Mononuclear cell (primary cell): ENCODE data around the gene MRPS21. TPM values are rescaled to one million over a fixed set of nuclear protein-coding genes. Genes with fewer than 3 reads are reported as not detected.

ENCODE experiments used
- H3K27me3 ChIP-seq: 2 replicates; pipeline ENCODE4 v1.6.0; 2011; ENCODE audit warnings: low read length, control low read depth; ENCODE audit not compliant: insufficient read depth
- H3K4me1 ChIP-seq: 2 replicates; pipeline ENCODE4 v1.5.1; 2011; ENCODE audit warnings: mild to moderate bottlenecking, low read length, control low read depth; ENCODE audit not compliant: insufficient read depth
- H3K4me3 ChIP-seq: 2 replicates; pipeline ENCODE4 v1.5.1; 2011; ENCODE audit warnings: mild to moderate bottlenecking, low read length, moderate library complexity
- H3K9me3 ChIP-seq: 2 replicates; pipeline ENCODE4 v1.5.1; 2011; ENCODE audit warnings: low read depth, mild to moderate bottlenecking, control low read depth, low read length
- total RNA-seq: library from RNA; depleted of rRNA; stranded (reverse); fragments of >200 nt; gene quantifications from one replicate; pipeline ENCODE4 v1.2.3, GENCODE V29; 2012

Gene MRPS21
- total RNA-seq: 22.2 TPM

DNA sequence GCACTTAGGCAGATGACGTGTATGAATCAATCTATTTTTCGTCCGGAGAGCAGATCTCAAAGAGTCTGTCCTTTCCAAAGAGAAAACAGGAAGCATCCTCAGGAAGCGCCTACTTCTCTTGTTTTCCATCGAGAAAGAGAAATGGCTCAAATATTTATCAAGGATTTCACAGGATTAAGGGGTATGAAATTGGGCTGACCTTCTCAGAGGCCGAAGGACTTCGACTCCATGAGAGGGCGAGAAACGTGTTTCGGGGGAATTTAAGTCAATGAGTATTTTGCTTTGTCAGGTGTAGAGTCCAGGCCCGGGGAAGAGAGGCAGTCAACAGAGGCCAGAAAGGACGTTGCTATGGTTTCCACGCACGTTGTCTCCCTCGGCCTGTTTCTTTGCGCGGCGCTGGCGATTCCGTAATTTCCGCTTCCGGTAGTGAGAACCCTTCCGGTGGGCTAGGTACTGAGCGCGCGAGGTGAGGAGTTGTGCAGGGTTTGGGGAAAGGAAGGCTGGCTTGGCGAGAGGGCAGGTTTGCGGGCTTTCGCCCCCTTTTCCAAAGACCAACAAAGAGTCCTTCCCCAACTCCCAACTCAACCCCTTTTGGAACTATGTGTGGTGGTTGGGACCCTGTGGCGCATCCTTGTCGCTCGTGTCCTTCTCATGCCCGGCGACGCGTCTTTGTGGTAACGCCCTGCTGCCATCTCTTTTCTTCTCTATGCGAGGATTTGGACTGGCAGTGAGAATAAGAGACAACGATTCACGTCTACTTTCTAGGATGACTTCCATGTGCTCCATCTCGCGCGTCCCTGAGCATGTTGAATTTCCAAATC is at the start of gene MRPS21:
Gene MRPS21 (plus strand): TSS at position 429 of the 821 bp plus-strand sequence. CDS start 506 bp downstream, outside the sequence.
- no peaks in the 10 kb centered on the region for H3K27me3 ChIP-seq

DNA sequence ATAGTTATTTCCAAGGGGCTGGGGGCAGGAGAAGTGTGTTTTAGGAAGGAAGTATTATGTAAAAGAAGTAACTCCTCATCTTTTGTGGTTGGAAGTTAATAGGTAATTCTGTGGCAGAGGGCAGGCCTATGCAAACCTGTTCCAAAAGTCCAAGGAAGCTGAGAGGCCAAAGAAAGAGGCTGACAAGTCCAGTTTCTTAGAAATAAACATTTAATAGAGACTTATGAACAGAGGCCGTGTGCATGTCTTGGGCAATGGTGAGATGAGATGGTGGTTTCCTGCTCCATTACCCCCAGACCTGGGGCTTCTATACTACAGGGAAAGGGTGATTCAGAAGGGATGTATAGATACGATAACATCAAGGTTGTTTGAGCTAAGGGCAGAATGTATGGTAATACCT is 43.7 kb upstream of the MRPS21 start:
- no peaks in the 10 kb centered on the region for H3K4me1 ChIP-seq
- H3K27me3 ChIP-seq: no peaks in the 10 kb centered on the region
- no peak overlapping the region for H3K4me3 ChIP-seq
- H3K9me3 ChIP-seq: no peaks in the 10 kb centered on the region

More for the DNA sequence above, at the start of gene MRPS21:
- Histone ChIP-seq H3K4me3 (peak within 1 kb of the TSS; percentile 70), H3K4me1 (peaks cover 17% of the 10 kb centered on the region), H3K9me3 (no peaks in the 10 kb centered on the region)

DNA sequence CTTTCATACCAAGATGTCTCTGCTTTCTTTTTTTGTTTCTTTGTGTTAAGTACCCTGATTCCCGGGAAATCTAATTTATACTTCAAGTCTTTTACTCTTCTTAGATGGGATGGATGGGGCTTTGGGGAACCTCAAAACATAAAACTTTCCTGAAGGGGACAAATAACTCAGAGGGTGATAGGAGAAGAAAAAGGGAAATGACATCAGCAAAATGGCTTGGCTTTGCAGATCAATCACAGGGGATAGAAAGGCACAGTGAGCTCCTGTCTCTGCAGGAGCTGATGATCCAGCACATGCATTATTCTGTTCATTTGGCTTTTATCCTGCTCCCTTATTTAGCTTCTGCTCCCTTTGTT is 37.5 kb upstream of the MRPS21 start:
- Histone ChIP-seq H3K4me1 (peaks cover 20% of the 10 kb centered on the region), H3K9me3 (no peaks in the 10 kb centered on the region), H3K4me3 (no peak overlapping the region), H3K27me3 (peaks cover 36% of the 10 kb centered on the region)

DNA sequence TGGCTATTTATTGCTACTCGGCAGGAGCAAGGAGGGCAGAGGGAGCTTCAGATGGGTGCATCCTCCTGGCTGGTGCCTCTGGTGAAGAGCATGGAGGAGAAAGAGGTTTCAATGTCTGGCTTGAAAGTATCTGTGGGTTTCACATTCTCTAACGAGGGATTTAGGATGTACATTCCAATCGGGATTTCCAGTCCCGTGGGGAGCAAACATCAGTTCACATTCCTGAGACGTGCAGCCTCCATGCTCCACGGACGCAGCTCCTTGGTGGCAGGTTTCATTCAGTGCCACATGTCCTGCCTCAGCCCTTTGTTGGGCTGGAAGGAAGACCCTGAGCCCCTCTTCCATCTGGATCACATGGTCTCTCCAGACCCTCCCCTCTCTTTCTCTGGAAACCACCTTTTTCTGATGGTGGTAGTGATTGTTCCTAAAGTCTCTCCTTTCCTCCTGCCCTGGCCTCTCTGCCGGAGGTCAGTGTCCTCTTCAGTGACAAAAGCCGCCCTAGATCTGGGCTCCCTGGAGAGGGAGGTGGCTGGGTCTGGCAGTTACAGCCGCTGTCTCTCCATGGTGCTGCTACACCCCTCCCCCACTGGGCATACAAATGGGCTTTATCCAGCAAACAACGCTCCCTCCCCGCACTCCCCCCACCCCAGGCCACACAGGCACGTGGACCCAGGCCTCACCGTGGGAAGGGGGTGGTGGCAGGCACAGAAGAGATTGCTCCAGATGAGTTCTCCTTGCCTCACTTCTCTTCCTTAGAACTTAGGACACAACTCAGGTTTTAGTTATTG is 36.9 kb upstream of the MRPS21 start:
- H3K4me1 ChIP-seq: peaks cover 20% of the 10 kb centered on the region
- no peak overlapping the region for H3K4me3 ChIP-seq
- no peaks in the 10 kb centered on the region for H3K9me3 ChIP-seq
- peaks cover 36% of the 10 kb centered on the region for H3K27me3 ChIP-seq

DNA sequence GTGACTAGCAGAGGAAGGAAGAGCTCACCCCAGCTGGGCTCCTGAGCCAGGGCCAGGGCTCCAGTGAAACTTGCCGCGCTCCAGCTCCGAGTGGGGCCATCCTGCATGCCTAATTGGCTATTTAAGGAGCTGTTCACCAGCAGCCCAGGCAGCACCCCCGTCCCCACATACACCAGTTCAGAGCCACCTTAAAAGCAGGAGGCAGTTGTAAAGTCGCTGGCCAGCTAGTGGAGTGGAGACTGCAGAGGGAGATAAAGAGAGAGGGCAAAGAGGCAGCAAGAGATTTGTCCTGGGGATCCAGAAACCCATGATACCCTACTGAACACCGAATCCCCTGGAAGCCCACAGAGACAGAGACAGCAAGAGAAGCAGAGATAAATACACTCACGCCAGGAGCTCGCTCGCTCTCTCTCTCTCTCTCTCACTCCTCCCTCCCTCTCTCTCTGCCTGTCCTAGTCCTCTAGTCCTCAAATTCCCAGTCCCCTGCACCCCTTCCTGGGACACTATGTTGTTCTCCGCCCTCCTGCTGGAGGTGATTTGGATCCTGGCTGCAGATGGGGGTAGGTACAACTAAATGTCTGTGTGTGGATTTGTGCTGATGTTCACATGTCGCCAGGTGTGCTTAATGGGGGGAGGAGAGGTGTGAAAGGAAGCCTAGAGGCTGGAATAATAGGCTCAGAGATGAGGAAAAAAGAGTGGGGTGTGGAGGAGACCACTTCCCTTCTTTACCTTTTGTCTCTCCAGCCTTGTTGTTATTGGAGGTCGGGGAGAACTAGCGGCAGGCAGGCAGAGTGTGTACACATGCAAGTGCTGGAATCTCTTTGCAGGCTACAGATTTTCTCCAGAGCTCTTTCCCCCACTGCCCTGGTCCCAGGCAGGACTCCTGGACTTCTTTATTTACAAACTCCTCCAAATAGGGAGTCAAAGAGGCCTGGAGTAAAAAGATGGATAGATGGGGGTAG is 35.8 kb upstream of the MRPS21 start, which contains the start of gene CA14:
Gene CA14 (plus strand): TSS at position 151 of the 962 bp plus-strand sequence. CDS start 355 bp downstream, at position 506.
- Histone ChIP-seq H3K27me3 (peaks cover 36% of the 10 kb centered on the region), H3K4me1 (peaks cover 20% of the 10 kb centered on the region), H3K9me3 (no peaks in the 10 kb centered on the region), H3K4me3 (no peak within 1 kb of the TSS)

DNA sequence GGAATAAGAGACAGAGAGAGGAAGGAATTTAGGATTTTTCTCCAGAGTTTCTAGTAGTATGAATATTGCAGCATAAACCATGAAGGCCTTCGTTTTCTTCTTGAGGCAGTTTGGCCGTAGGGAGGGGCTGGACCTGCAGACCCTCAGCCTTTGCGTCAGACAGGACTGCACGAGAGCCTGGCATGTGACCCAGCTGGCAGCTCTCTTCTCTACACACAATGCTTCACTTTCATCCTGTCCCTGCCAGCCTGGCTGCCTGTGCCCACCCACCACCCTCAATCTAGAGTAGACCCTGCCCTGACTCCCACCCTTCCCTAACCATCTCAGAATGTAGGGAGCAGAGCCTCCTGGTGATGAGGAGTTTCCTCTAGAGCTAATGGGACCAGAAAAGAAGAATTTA is 34.4 kb upstream of the MRPS21 start:
- H3K4me3 ChIP-seq: no peak overlapping the region
- H3K27me3 ChIP-seq: peaks cover 36% of the 10 kb centered on the region
- H3K4me1 ChIP-seq: peaks cover 20% of the 10 kb centered on the region
- no peaks in the 10 kb centered on the region for H3K9me3 ChIP-seq

DNA sequence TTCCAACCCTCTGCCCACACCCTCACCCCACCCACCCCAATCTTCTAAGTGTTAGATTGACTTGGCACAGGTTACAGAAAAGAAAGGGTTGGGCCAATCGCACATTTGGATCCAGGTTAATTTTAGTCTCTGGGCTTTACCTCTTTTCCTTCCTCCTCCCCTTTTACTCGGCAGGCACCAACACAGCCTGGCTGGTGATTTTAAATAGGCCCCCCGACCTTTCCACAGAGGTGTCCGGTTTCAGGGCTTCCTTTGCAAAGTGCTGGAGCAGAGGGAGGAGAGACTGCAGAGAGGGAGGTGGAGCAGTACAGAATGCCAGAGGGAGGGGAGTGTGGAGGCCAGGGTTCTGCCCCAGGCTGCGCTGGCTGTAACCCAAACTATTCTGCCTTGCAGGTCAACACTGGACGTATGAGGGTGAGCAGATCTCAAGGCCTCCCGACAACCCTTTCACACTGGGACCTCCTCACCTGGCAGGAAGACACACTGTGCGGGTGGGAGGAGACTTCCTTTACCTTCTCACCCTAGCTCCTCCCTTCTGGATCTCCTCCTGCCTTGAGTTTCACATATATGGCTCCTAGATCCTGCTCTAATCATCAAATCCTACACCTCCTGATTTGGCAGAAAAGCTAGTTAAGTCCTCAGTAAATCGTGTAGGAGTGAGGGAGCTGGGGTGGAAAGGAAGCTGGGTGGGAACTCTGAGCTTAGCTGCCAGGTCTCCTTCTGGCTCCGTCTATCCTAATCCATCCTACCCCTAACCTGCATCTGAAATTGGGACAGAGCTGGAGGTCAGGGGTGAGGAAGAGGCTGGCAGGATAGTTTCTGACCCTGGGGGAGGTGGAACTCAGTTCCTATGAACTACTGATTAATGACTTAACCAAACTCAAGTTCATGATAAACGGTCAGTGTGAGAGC is 33.6 kb upstream of the MRPS21 start:
- Histone ChIP-seq H3K4me1 (peaks cover 20% of the 10 kb centered on the region), H3K9me3 (no peaks in the 10 kb centered on the region), H3K4me3 (no peak overlapping the region), H3K27me3 (peaks cover 36% of the 10 kb centered on the region)

DNA sequence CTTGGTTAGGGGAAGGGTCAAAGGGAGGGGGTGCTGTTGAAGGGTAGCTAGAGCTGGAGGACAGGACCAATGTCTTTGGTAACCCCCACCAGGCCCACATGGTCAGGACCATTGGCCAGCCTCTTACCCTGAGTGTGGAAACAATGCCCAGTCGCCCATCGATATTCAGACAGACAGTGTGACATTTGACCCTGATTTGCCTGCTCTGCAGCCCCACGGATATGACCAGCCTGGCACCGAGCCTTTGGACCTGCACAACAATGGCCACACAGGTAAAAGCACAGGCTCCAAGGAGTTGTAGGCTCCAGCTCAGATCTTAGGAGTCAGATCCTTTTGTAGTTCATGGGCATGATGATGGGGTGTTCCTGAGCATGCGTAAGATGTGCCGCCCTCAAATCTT is 32.3 kb upstream of the MRPS21 start:
- H3K4me1 ChIP-seq: peaks cover 9% of the 10 kb centered on the region
- H3K4me3 ChIP-seq: no peak overlapping the region
- peaks cover 31% of the 10 kb centered on the region for H3K27me3 ChIP-seq
- no peaks in the 10 kb centered on the region for H3K9me3 ChIP-seq

DNA sequence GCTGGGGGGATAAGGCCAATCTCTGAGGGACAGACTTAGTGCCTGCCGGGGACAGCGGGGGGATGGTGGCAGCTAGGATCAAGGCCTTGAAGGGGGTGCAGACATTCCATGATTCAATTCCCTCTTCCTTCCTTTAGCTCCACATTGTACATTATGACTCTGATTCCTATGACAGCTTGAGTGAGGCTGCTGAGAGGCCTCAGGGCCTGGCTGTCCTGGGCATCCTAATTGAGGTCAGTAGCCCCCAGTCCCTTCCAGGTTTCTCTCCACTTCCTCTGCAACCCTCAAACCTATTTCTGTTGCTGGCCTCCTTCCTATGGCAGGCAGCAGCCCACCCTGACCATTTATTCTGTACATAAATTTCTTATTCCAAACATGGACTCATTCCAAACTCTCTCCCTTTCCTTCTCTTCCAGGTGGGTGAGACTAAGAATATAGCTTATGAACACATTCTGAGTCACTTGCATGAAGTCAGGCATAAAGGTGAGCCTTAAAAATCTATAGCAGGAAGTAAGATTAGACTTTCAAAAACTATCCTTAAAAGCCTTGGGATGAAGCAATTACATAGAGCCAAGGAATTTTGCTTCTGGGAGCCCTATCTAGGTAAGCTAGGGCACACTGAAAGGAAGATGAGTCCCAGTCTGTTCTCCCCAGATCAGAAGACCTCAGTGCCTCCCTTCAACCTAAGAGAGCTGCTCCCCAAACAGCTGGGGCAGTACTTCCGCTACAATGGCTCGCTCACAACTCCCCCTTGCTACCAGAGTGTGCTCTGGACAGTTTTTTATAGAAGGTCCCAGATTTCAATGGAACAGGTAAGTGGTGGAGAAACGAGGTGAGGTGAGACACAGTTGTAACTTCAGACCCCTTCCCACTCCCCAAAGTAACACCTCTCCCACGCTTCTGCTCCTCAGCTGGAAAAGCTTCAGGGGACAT is 31.0 kb upstream of the MRPS21 start:
- Histone ChIP-seq H3K4me3 (no peak overlapping the region), H3K9me3 (no peaks in the 10 kb centered on the region), H3K4me1 (peaks cover 8% of the 10 kb centered on the region), H3K27me3 (peaks cover 18% of the 10 kb centered on the region)

DNA sequence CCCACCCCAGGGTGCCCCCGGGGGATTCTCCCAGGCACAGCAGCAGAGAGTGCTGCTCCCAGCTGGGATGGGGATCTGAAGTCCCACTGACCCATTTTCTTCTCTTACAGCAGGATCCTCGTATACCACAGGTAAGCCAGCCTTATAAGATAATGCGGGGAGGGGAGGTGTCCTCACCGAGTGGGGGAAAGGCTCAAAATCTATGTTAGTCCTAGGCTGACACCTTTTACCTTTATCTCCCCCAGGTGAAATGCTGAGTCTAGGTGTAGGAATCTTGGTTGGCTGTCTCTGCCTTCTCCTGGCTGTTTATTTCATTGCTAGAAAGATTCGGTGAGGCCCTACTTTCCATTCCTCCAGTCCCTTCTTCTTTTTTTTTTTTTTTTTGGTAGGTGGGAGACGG is 30.1 kb upstream of the MRPS21 start:
- H3K4me1 ChIP-seq: peaks cover 16% of the 10 kb centered on the region
- H3K27me3 ChIP-seq: peaks cover 10% of the 10 kb centered on the region
- no peaks in the 10 kb centered on the region for H3K9me3 ChIP-seq
- no peak overlapping the region for H3K4me3 ChIP-seq

DNA sequence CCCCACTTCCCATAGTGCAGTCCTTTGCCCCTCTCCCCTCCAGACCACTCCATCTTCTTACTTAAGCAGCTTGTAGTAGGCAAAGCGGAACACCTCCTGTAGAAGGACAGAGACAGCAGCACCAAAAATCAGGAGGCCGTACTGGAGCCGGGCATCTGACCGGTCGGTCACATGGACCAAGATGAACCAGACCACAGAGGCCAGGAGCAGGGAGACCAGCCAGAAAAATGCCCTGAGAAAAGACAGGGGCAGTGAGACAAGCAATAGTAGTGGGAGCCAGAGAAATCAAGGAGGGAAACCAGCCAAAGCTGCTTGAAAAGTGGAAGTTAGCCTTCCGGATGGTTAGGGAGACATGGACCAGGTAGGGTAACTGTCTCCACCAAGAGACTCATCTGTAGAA is 25.8 kb upstream of the MRPS21 start:
- no peaks in the 10 kb centered on the region for H3K27me3 ChIP-seq
- H3K9me3 ChIP-seq: no peaks in the 10 kb centered on the region
- peaks cover 33% of the 10 kb centered on the region for H3K4me1 ChIP-seq
- peak overlapping the region; percentile 74 for H3K4me3 ChIP-seq

DNA sequence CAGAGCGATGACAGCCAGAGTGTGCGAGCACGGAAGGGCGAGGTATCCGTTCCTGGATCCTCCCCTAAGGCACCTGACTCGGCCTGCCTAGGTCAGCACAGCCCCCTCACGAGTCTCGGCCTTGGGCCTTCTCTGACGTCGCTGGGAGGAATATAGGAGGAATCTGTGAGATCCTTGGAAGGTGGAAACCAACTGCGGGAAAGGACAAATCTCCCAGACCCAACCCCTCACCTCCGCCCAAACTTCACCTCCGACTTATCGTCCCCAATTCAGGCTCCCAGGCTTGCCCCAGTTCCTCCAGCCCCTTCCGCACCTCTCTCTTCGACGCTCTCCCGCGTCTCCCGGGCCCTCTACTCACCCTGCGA is 25.3 kb upstream of the MRPS21 start:
- no peaks in the 10 kb centered on the region for H3K9me3 ChIP-seq
- H3K4me1 ChIP-seq: peaks cover 36% of the 10 kb centered on the region
- H3K4me3 ChIP-seq: peak overlapping the region; percentile 74
- no peaks in the 10 kb centered on the region for H3K27me3 ChIP-seq
